Measurements from ENCODE around the gene FAM110A.
"Not testable (repeated sequence)": the region's sequence is repeated elsewhere in the genome, so short reads cannot be mapped to it uniquely, and the experiment has no call there.

Gene FAM110A

GRCh38 chr20:833450-834150, at the start of gene FAM110A:
Gene FAM110A (plus strand): TSS chr20:833715. CDS start chr20:844805, 11,090 bp downstream.
- peak; percentile 75 for DNase-seq

GRCh38 chr20:787825-788224, 45.7 kb upstream of the FAM110A start:
- DNase-seq, result no peak

DNA sequence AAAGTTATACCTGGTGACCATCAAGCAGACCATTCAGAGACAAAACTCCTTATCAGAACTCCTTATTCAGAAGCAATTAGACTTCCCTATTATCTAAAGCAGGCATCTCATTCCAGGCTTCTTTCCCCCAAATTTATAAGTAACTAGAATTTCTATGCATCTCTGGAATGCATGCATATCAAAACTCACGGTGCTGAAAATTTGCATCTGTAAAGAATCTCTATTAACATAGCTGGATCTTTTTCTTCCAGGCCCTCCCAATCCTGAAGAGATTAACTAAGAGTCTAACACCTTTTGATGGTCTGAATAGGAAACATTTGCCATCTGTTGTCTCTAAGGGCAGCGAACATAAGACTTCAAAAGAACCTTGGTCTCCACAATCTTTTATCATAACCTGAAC, 42.5 kb upstream of the FAM110A start:
- DNase-seq, result no peak

GRCh38 chr20:792248-792647, 41.3 kb upstream of the FAM110A start:
- no peak for DNase-seq

- no peak for DNase-seq
Observed at GRCh38 chr20:796921-797320, 36.6 kb upstream of the FAM110A start.

- not testable (repeated sequence) for DNase-seq
Observed at GRCh38 chr20:798746-799145, 34.8 kb upstream of the FAM110A start.

GRCh38 chr20:800026-800425, 33.5 kb upstream of the FAM110A start:
- not testable (repeated sequence) for DNase-seq

GRCh38 chr20:801678-802077, 31.8 kb upstream of the FAM110A start:
- no peak for DNase-seq

DNA sequence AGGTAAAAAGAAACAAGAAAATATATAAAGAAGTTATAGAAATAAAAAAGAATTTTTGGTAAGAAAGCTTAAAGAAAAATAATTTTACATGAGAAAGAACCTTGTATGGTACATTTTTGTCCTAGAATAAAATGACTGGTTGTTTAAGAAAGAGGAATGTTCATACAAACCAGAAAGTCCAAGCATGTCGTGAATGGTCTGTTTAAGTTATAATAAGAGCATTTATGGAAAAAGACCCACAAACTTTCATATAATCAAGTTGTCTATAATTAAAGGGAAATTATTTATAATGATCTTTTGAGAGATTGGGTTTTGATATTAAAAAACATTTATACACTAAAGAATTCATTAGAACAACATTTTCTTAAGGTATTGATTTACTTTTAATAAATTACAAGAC, 27.8 kb upstream of the FAM110A start:
- no peak for DNase-seq

DNA sequence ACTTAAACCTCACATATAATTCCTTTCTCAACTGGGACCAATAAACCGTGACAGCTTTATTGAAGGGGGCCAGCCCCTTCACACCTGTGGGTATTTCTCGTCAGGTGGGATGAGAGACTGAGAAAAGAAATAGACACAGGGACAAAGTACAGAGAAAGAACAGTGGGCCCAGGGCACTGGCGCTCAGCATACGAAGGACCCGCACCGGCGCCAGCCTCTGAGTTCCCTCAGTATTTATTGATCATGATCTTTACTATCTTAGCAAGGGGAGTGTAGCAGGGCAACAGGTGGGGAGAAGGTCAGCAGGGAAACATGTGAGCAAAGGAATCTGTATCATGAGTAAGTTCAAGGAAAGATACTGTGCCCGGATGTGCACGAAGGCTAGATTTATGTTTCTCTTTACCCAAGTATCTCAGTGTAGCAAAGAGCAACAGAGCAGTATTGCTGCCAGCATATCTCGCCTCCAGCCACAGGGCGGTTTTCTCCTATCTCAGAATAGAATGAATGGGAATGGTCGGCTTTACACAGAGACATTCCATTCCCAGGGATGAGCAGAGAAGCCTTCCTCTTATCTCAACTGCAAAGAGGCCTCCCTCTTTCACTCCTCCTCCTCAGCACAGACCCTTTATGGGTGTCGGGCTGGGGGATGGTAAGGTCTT, 21.6 kb upstream of the FAM110A start:
- not testable (repeated sequence) for DNase-seq

DNA sequence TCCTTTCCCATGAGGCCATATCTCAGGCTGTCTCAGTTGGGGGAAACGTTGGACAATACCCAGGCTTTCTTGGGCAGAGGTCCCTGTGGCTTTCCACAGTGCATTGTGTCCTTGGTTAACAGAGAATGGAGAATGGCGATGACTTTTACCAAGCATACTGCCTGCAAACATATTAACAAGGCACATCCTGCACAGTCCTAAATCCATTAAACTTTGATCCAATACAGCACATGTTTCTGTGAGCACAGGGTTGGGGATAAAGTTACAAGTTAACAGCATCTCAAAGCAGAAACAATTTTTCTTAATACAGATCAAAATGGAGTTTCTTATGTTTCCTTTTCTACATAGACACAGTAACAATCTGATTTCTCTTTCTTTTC, 21.1 kb upstream of the FAM110A start:
- not testable (repeated sequence) for DNase-seq

GRCh38 chr20:813390-813789, 20.1 kb upstream of the FAM110A start:
- DNase-seq, result no peak

GRCh38 chr20:815226-815625, 18.3 kb upstream of the FAM110A start:
- DNase-seq, result no peak

DNA sequence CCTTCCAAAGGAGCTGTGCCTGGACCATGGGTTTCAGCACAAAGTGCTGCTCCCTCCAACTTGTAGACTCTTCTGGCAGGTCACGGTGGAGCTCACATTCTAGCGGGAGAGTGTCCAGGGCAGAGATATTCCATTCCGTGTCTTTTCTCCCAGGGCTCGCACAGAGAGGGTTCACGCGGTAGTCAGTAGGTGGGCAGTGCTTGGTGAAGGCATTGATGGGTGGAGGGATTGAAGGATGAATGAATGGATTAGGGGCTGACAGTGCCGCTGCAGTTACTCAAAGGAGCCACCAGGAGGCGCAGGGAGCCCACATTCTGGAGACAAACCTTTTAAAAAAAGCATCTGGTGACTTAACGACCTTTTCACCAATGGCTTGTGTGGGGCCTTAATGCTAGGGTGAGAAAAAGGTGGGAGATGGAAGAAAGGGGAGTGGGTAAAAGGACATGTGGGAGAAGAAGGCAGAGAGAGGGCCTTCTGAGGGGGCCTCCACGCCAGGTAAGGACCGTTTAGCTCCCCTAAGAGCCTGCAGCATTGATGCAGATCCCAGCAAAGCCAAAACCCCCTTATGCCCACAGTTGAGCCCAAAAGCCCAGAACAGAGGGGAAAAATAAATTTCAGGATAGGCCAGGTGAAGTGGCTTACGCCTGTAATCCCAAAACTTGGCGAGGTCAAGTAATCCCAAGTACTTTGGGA, 17.5 kb upstream of the FAM110A start:
- DNase-seq, result peak; percentile 54

DNA sequence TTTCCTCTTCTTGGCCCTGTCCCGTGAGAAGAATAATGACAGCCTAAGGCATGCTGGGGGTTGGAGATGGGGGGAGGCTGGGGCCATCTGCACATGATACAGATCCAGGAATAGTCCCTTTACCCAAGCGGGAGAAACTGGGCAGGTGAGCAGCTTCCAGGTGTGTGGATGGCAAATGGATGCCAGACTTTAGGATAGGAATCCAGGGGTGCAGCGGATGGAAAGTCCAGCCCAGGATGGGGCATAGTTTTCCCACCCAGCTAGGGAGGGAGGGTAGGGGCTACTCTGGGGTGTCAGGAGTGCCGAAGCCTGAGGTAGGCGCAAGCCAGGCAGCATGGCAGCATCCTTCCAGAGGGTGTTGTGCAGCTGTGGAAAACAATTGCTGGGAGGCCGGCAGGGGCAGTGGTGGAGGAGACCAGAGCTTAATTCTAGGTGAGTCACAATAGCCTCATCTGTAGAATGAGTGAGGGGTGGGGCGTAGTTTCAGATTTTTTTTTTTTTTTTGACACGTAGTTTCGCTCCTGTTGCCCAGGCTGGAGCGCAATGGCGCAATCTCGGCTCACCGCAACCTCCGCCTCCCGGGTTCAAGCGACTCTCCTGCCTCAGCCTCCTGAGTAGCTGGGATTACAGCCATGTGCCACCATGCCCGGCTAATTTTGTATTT, 15.4 kb upstream of the FAM110A start:
- no peak for DNase-seq

GRCh38 chr20:819680-820322, 13.7 kb upstream of the FAM110A start:
- DNase-seq, result no peak

DNA sequence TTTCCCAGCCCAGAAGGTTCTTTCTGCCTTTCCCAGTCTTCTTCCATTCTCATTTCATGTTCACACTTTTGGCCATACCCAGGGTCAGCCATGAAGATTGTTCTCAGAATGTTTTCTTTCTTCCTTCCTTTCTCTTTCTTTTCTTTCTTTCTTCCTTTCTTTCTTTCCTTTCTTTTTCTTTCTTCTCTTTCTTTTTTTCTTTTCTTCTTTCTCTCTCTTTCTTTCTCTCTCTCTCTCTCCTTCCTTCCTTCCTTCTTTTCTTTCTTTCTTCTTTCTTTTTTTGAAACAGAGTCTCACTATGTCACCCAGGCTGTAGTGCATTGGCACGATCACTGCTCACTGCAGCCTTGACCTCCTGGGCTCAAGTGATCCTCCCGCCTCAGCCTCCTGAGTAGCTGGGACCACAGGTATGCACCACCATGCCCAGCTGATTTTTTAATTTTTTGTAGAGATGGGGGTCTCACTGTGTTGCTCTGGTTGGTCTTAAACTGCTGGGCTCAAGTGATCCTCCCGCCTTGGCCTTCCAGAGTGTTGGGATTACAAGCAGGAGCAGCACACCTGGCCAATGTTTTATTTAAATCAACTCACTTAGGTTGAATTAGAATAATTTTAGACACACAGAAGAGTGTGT, 13.1 kb upstream of the FAM110A start:
- DNase-seq, result no peak

- DNase-seq, result no peak
Observed at GRCh38 chr20:821046-821730, 12.3 kb upstream of the FAM110A start.

GRCh38 chr20:821731-822065, 11.8 kb upstream of the FAM110A start:
- no peak for DNase-seq

GRCh38 chr20:822651-823573, 10.6 kb upstream of the FAM110A start:
- DNase-seq, result no peak

DNA sequence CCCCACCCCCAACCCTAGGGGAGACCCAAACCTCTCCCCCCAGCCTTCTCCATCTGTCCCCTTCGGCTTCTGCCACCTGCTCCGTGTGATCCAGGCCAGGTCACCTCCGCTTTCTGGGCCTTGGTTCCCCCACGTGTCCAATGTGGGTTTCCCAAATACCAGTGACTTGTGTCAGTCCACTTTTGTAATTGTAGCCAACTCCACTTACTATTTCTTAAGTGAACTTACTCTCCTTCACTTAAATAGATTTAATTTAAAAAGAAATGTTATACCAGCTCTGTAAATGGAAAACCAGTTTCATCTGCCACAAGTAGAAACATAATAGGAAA, 10.0 kb upstream of the FAM110A start:
- no peak for DNase-seq
